PFSK-1 (cell line): ENCODE data around the gene LRFN5.

Experiments
- FOXP2 ChIP-seq: optimal IDR thresholded peaks from 2 replicates; pipeline ENCODE3; 2011; ENCODE audit warnings: borderline replicate concordance, control low read depth, inconsistent platforms; ENCODE audit not compliant: insufficient read depth; ENCODE audit errors: extremely low read length, extremely low read depth
- POLR2AphosphoS5 ChIP-seq: IDR thresholded peaks from 2 replicates; pipeline ENCODE4 v1.6.1; 2012; ENCODE audit warnings: low read depth, mild to moderate bottlenecking, control low read depth, low read length, moderate library complexity
- REST ChIP-seq, 2 experiments: IDR thresholded peaks; 2 replicates each; pipeline versions ENCODE4 v1.6.1 to v1.8.0; 2011 to 2012; ENCODE audit warnings: low read depth in 2 of 2, low read length in 2 of 2, control low read depth in 1 of 2, inconsistent platforms in 1 of 2, mild to moderate bottlenecking in 1 of 2, moderate library complexity in 1 of 2; ENCODE audit not compliant: insufficient read depth in 1 of 2
- SIN3A ChIP-seq: IDR thresholded peaks from 2 replicates; pipeline ENCODE4 v1.6.1; 2012; ENCODE audit warnings: mild to moderate bottlenecking, low read length, moderate library complexity, borderline replicate concordance; ENCODE audit not compliant: insufficient read depth
- TAF1 ChIP-seq: IDR thresholded peaks from 2 replicates; pipeline ENCODE4 v1.6.1; 2012; ENCODE audit warnings: low read length, control low read depth, borderline replicate concordance; ENCODE audit not compliant: insufficient read depth

- TF ChIP-seq POLR2AphosphoS5, result no peak
- TF ChIP-seq SIN3A, result no peak
- no peak for TF ChIP-seq TAF1
- TF ChIP-seq REST (IDR thresholded peaks at IDR 0.05; ENCODE audit: insufficient read depth in 1 of 2, low read depth in 2 of 2, low read length in 2 of 2), result no peak
- TF ChIP-seq FOXP2, result no peak
Measured at GRCh38 chr14:41865894-41866293, 259.2 kb downstream of the LRFN5 start.
